HUES6 (cell line): ENCODE data around the gene MORN5.
"Not testable (repeated sequence)": the region's sequence is repeated elsewhere in the genome, so short reads cannot be mapped to it uniquely, and the experiment has no call there.

Experiments
- H3K27ac ChIP-seq: 2 replicates; pipeline ENCODE4 v1.7.0; 2013; ENCODE audit warnings: low read depth, mild to moderate bottlenecking, low read length, inconsistent platforms
- H3K27me3 ChIP-seq: 2 replicates; pipeline ENCODE4 v1.6.1; 2013; ENCODE audit warnings: low read length; ENCODE audit not compliant: control insufficient read depth, insufficient read depth
- H3K36me3 ChIP-seq: 2 replicates; pipeline ENCODE4 v1.6.1; 2013; ENCODE audit warnings: low read length; ENCODE audit not compliant: control insufficient read depth, insufficient read depth
- H3K4me1 ChIP-seq: 2 replicates; pipeline ENCODE4 v1.6.1; 2013; ENCODE audit warnings: low read length; ENCODE audit not compliant: control insufficient read depth, insufficient read depth
- H3K4me3 ChIP-seq: 2 replicates; pipeline ENCODE4 v1.5.1; 2013; ENCODE audit warnings: low read depth, low read length
- H3K9ac ChIP-seq: one replicate; pipeline ENCODE4 v1.6.1; 2013; ENCODE audit warnings: mild to moderate bottlenecking, low read length
- H3K9me3 ChIP-seq: 2 replicates; pipeline ENCODE4 v1.6.1; 2013; ENCODE audit warnings: low read depth, low read length; ENCODE audit not compliant: control insufficient read depth, insufficient read depth

Gene MORN5

GRCh38 chr9:122159026-122159924 is at the start of gene MORN5, which contains the start of gene NDUFA8:
Gene MORN5 (plus strand): TSS chr9:122159908. CDS start chr9:122159973, 65 bp downstream.
Gene NDUFA8 (minus strand): TSS chr9:122159779. CDS start chr9:122159677, 102 bp downstream.
- H3K36me3 ChIP-seq, result no peaks in the 10 kb centered on the region
- H3K4me1 ChIP-seq, result no peaks in the 10 kb centered on the region; the same call in 1 of the 2 replicates
- H3K27me3 ChIP-seq, result 0 out of 2 replicates have a peak, but pooled peaks cover 2% of the 10 kb centered on the region
- H3K27ac ChIP-seq, result peak within 1 kb of the TSS; percentile 26; the same call in 1 of the 2 replicates
- peaks cover 7% of the 10 kb centered on the region; the same call in 1 of the 2 replicates for H3K9me3 ChIP-seq
- H3K9ac ChIP-seq, result peak within 1 kb of the TSS; percentile 85
- H3K4me3 ChIP-seq, result peak within 1 kb of the TSS; percentile 85

DNA sequence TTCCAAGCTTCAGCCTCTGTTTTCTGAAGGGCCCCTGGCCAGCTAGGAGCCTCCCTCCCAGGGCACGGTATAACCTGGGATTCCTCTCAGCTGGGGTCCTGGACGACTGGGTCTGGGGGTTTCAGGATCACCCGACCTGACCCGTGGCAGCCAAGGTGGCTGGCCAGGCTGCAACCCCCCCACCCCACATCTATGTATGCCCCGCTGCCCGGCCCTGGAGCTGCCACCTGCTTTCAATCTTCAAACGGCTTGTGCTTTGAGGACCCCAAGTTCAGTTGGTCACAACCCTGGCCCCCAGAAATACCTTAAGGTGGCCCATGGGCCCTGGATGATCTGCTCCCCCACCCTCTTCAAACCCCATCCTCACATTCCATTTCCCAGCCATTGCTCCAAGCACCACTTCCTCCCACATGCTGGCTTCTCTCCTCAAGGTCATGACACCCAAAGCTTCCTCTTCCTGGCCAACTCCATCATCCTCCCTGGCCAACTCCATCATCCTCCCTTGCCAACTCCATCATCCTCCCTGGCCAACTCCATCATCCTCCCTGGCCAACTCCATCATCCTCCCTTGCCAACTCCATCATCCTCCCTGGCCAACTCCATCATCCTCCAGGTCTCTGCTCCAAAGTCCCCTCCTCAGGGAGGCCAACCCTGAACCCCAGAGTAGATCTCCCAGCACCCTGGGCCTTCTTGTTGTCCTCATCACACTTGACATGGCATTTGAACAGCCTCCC is 49.4 kb upstream of the MORN5 start:
- no peaks in the 10 kb centered on the region for H3K36me3 ChIP-seq
- peaks cover 10% of the 10 kb centered on the region for H3K4me1 ChIP-seq
- no peaks in the 10 kb centered on the region for H3K27me3 ChIP-seq
- H3K4me3 ChIP-seq, result no peak overlapping the region
- no peak overlapping the region for H3K27ac ChIP-seq
- no peak overlapping the region for H3K9ac ChIP-seq
- no peaks in the 10 kb centered on the region for H3K9me3 ChIP-seq

DNA sequence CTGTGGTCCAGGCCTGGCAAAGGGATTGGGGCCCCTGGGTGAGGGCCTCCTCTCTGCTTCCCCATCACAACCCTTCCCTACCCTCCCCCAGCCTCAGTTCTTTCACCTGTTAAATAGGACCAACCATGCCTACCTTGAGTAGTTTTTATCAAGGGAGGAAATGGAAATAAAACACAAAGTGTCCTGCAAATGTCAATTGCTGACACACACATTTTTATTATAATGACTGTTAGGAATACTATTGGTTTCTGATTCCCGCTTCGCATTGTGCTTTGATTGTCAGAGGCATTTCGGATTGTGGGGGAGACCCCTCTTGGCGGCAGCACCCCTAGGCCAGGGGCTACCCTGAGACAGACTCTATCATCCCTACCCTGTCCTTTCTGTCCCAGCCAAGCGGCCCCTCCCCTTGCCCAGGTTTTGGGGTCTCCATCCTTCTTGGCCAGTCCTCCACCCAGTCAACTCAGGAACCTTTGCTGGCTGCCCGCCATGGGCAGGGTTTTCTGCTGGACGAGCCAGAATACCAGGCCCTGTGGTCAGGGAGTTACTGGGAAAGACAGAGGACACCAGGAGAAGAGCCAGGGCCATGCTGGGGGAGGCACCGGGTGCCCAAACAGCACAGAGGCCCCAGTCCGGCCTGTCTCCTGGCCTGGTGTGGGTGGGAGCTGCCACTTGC is 48.2 kb upstream of the MORN5 start:
- Histone ChIP-seq H3K27ac (no peak overlapping the region), H3K9me3 (no peaks in the 10 kb centered on the region), H3K9ac (no peak overlapping the region), H3K27me3 (no peaks in the 10 kb centered on the region), H3K4me3 (no peak overlapping the region), H3K4me1 (peaks cover 20% of the 10 kb centered on the region), H3K36me3 (no peaks in the 10 kb centered on the region)

DNA sequence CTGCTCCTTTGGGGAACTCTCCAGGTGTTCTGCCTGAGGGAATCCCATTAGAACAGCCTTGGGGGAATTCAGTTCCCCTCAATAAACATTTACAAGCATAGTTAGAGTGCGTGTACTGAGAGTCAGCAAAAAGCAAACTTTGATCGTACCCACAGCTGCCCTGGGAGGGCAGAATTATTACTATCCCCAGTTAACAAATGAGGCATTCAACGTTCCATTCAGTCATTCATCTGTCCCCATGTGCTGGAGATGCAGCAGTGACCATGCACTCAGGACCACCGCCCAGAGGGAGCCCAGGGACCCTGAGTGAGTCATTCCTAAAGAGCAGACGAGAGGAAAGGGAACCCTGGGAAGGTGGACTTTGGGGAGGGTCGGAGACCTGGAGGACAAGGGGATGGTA is 47.5 kb upstream of the MORN5 start:
- peaks cover 20% of the 10 kb centered on the region for H3K4me1 ChIP-seq
- H3K9ac ChIP-seq, result no peak overlapping the region
- no peaks in the 10 kb centered on the region for H3K27me3 ChIP-seq
- no peaks in the 10 kb centered on the region for H3K36me3 ChIP-seq
- H3K27ac ChIP-seq, result no peak overlapping the region
- H3K9me3 ChIP-seq, result no peaks in the 10 kb centered on the region
- H3K4me3 ChIP-seq, result no peak overlapping the region

DNA sequence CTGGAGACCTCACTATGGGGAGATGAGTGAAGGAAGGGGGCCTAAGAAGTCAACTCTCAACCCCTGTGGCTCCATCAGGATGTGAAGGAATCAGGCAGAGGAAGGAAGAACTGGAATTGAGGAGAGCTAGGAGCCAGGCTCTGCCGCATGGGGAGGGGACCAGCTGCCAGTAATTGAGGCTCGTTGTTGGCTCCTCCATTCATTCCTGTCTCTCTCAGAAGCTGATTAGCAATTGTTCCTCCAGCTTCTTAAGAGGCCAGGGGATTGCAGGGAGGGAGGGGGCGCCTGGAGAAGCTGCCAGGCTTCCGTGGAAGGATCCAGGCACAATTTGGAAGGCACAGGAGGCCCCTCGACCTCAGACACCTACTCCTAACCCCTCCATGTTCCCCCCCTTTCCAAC is 46.1 kb upstream of the MORN5 start:
- Histone ChIP-seq H3K4me1 (peaks cover 20% of the 10 kb centered on the region), H3K27ac (no peak overlapping the region), H3K27me3 (no peaks in the 10 kb centered on the region), H3K4me3 (no peak overlapping the region), H3K9me3 (no peaks in the 10 kb centered on the region), H3K36me3 (no peaks in the 10 kb centered on the region), H3K9ac (no peak overlapping the region)

DNA sequence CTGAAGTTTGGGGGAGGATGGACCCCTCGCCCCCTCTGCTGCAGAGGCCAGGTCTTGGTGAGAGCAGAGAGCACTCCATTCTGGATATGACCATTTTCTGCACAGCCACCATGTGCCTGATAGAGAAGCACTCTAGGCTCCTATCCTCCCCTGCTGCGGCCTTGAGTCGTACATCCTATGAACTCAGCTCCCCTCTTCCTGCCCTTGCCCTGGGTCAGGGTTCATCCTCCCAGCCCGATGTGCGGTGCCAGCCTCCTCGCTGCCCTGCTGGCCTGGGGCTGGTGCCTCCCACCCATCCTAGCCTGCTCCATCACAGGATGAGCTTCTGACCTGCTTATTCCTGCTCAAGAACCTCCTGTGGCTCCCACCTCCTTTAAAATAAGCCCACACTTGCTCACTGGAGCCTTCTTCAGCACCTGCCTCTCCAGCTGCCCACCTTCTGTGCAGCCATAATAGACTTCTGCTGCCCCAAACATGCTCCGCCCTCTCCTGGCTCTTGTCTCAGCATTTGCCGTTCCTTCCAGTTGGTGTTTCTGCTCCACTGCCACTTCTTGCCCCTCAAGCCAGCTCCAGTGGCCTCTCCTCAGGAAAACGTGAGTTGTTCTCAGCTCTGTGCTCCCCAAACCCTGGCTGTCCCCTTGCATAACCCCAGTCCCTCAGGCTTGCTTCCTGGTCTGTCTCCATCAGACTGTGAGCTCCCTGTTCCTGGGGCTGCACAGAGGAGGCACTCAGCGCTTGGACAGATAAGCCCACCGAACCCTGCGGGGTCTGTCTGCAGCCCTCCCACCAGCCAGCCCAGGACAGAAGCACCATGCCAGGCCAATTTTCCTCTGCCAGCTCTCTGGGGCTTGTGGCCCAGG is 44.3 kb upstream of the MORN5 start:
- peaks cover 23% of the 10 kb centered on the region for H3K4me1 ChIP-seq

GRCh38 chr9:122116040-122116439 is 43.7 kb upstream of the MORN5 start:
- Histone ChIP-seq H3K9ac (no peak overlapping the region), H3K27ac (no peak overlapping the region), H3K4me3 (no peak overlapping the region), H3K36me3 (no peaks in the 10 kb centered on the region), H3K4me1 (peaks cover 23% of the 10 kb centered on the region), H3K27me3 (no peaks in the 10 kb centered on the region), H3K9me3 (no peaks in the 10 kb centered on the region)

More for the DNA sequence above, 44.3 kb upstream of the MORN5 start:
- Histone ChIP-seq H3K9me3 (no peaks in the 10 kb centered on the region), H3K27me3 (no peaks in the 10 kb centered on the region), H3K4me3 (no peak overlapping the region), H3K27ac (no peak overlapping the region), H3K36me3 (no peaks in the 10 kb centered on the region), H3K9ac (no peak overlapping the region)

DNA sequence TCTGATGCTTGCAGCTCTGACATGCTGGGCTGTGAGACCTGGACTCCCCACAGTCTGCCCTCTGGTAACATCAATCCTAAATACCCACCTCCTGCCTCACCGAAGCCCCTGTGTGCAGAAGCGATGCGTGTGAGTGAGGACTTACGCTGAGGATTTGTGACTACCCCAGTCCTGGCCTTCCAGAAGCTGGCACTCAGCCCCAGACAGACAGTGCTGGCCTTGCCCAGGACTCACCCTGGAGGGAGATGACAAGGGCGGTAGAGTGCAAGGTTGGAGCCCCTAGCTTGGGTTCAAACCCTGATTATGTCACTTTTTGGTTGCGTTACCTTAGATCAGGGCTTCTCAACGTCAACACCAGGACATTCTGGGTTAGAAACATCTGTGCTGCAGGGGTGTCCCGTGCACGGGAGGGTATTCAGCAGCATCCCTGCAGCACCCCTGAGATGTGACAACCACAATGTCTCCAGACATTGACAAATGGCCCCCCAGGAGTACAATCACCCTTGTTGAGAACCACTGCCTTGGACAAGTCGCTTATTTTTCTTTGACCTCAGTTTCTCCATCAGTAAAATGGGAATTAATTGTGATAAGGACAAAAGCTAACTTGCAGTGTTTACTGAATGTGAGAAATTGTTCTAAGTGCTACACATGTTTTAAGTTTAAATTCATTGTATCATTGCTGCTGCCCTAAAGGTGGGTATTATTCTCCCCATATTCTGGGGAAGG is 43.1 kb upstream of the MORN5 start:
- Histone ChIP-seq H3K36me3 (no peaks in the 10 kb centered on the region), H3K4me1 (peaks cover 23% of the 10 kb centered on the region), H3K9me3 (no peaks in the 10 kb centered on the region), H3K9ac (no peak overlapping the region), H3K27ac (no peak overlapping the region), H3K4me3 (no peak overlapping the region), H3K27me3 (no peaks in the 10 kb centered on the region)

DNA sequence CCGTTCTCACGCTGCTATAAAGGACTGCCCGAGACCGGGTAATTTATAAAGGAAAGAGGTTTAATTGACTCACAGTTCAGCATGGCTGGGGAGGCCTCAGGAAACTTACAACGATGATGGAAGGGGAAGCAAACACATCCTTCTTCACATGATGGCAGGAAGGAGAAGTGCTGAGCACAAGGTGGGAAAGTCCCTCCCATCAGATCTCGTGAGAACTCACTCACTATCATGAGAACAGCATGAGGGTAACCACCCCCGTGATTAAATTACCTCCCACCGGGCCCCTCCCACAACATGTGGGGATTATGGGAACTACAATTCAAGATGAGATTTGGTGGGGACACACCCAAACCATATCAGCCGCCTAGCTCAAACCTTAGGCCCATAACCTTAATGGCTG is 42.5 kb upstream of the MORN5 start:
- not testable (repeated sequence) for H3K9me3 ChIP-seq, H3K9ac ChIP-seq, H3K36me3 ChIP-seq, H3K4me3 ChIP-seq, H3K27me3 ChIP-seq, H3K27ac ChIP-seq
- H3K4me1 ChIP-seq, result peaks cover 23% of the 10 kb centered on the region
